SH-SY5Y (cell line): ENCODE results near the gene EHBP1.

Experiments used
- GATA2 ChIP-seq: IDR thresholded peaks from 2 replicates; pipeline ENCODE4 v1.6.1; 2011; ENCODE audit warnings: mild to moderate bottlenecking, low read depth, low read length
- GATA3 ChIP-seq: IDR thresholded peaks from 2 replicates; pipeline ENCODE4 v1.6.1; 2011; ENCODE audit warnings: low read depth, mild to moderate bottlenecking, low read length, moderate library complexity

DNA sequence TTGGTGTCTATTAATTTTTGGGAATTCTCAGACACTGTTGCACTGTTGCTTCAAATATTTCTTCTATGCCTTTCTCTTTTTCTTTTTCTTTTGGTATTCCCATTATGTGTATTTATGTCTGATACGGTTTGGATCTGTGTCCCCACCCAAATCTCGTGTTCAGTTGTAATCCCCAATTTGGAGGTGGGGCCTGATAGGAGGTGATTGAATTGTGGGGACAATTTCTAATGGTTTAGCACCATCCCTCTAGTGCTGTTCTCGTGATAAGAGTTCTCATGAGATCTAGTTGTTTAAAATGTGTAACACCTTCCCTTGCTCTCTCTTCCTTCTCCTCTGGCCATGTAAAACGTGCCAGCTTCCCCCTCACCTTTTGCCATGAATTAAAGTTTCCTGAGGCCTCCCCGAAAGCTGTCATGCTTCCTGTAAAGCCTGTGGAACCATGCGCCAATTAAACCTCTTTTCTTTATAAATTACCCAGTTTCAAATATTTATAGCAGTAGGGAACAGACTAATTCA is 26.8 kb downstream of the EHBP1 start:
- TF ChIP-seq GATA2 (no peak), GATA3 (no peak)
